T1000 (cell line): ENCODE results near the gene CXCR5.
"Not testable (repeated sequence)": the region's sequence is repeated elsewhere in the genome, so short reads cannot be mapped to it uniquely, and the experiment has no call there.

Experiments
- DNase-seq: peaks from one replicate; lab custom pipeline; 2025; ENCODE audit warnings: mixed read lengths; lab: John Stamatoyannopoulos, UW

CXCR5 gene, protein sequence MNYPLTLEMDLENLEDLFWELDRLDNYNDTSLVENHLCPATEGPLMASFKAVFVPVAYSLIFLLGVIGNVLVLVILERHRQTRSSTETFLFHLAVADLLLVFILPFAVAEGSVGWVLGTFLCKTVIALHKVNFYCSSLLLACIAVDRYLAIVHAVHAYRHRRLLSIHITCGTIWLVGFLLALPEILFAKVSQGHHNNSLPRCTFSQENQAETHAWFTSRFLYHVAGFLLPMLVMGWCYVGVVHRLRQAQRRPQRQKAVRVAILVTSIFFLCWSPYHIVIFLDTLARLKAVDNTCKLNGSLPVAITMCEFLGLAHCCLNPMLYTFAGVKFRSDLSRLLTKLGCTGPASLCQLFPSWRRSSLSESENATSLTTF

DNA sequence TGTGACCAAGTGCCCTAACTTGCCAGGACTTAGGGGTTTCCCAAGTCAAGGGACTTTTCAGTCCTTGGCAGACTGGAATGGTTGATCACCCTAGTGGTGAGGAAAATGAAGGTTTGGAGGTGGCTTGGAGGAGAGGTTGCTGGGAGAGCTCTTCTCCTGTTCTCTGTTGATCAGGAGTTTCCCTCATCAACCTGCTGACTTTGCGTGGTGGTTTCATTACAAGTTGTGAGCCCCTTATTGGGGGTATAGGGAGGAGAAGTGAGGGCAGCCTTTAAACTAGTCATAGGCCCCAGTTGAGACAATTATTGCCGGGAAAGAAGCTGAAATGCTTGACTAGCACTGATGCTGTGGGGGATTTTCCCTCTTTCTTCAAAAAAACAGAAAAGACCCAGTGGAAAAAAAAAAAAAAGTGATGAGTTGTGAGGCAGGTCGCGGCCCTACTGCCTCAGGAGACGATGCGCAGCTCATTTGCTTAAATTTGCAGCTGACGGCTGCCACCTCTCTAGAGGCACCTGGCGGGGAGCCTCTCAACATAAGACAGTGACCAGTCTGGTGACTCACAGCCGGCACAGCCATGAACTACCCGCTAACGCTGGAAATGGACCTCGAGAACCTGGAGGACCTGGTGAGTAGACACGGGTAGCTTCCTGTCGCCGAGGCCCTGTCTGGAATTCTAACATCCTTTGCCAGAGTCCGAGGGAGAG, at the start of gene CXCR5:
Gene CXCR5, plus strand, starts transcription at position 525 of the 704 bp plus-strand sequence. Its CDS starts 50 bp downstream, at position 575.
- no peak for DNase-seq

DNA sequence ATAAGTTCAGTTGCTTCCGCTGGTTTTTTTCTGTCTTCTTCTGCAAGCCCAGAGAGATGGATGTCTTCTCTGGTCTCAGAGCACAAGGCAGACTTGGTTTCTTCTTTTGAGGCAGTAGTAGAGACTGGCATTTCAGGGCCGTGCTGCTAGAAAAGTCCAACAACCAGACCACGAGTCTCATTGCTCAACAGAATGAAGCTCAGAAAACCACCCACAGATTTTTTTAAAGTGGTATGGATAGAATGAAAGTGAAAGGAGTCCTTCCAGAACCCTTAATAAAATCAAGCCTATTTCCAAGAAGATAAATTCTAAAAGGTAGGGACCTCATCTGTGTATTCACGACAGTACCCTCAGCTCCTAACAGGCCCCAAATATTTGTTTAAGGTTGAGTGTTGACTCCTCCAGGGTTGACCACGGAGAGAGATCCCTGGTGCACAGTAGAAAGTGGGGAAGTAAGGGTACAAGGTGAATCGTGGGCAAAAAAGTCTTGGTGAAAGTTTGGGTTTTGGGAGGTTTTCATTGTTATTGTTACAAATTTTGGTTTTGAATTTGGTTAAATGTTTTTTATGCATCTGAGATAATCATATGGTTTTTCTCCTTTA, 49.2 kb upstream of the CXCR5 start:
- DNase-seq = no peak

DNA sequence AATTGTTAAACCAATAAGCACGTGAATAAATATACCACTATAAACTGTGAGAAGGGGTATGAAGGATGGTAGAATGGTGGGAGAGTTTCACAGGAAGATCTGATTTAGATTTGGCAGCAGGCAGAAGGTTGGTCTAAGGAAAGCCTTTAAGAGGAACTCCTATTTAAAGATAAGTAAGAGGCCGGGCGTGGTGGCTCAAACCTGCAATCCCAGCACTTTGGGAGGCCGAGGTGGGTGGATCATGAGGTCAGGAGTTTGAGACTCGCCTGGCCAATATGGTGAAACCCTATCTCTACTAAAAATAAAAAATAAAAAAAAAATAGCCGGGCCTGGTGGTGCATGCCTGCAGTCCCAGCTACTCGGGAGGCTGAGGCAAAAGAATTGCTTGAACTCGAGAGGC, 45.8 kb upstream of the CXCR5 start:
- no peak for DNase-seq

DNA sequence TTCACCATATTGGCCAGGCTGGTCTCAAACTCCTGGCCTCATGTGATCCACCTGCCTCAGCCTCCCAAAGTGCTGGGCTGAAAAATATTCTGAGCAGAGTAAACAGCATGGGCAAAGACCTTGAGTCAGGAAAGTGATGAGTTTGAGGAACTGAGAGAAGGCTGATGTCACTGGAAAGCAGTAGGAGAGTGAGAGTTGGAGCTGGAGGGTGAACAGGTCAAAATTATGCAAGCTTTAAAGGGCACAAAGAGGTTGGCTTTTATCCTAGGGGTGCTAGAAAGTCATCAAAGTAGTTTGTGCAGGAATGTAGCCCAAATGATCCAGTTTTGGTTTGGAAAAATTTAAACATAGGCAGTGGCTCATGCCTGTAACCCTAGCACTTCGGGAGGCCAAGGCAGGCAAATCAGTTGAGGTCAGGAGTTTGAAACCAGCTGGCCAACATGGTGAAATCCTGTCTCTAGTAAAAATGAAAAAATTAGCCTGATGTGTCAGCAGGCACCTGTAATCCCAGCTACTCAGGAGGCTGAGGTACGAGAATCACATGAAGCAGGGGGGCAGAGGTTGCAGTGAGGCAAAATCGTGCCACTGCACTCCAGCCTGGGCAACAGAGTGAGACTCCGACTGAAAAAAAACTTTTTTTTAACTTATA, 44.7 kb upstream of the CXCR5 start:
- DNase-seq = no peak

DNA sequence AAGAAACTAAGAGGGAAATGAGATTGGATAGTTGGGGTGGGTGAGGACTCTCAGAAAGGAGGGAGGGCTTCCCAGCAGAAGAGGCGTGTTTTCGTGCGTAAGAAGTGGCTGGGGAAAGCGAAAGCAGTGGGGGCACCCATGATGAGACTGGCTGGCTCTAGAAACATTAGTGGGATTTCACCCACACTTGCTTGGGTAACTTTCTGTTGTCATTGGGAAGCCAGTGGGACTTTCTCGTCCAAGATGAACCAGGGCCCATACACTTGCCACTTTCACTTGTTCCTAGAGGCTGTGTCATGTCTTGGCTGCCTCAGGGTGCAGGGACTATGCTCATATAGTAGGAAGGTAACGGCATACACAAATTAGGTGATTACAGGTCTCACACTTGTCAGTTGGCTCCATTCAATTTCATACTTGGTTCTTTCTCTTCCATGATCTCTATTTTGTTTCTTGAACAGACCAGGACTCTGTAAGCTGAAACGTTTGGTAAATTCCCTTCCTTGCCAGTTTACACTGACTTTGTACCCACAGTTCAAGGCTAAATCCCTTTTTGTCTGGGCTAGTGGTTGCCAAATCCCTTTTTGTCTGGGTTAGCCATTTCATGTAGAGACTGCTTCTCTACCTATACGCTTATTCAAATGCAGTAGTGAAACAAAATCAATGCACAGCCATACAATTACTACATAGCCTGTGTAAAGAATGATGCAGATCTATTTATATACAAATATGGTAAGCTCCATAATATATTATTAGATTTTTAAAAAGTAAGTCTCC, 42.0 kb upstream of the CXCR5 start:
- DNase-seq = no peak

DNA sequence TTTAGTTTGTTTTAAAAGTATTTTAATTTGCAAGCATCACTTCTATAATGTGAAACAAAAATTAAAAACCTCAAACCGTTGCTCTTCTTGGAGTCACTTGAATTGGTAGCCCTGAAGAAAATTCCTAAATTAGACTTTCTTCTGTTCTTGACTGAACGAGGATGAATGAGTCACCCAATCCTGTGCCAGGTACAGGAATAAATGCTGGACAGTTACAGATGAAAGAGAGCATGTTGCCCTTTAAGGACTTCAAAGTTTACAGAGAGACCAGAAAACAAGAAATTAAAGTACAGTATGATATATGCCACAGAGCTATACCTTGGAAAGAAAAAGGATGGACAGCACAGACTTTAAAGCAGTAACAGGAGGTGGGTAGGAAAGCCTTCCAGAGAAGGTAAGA, 41.3 kb upstream of the CXCR5 start:
- DNase-seq = no peak

DNA sequence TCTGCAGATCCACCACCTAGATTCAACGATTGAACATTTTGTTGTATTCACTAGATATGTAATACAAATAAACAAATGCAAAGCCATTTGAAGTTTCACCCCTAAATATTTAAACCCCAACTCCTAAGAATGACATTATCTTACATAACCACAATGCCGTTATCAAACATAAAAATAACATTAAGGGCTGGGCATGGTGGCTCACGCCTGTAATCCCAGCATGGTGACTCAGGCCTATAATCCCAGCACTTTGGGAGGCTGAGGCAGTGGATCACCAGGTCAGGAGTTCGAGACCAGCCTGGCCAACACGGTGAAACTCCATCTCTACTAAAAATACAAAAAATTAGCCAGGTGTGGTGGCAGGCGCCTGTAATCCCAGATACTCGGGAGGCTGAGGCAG, 40.8 kb upstream of the CXCR5 start:
- not testable (repeated sequence) for DNase-seq

DNA sequence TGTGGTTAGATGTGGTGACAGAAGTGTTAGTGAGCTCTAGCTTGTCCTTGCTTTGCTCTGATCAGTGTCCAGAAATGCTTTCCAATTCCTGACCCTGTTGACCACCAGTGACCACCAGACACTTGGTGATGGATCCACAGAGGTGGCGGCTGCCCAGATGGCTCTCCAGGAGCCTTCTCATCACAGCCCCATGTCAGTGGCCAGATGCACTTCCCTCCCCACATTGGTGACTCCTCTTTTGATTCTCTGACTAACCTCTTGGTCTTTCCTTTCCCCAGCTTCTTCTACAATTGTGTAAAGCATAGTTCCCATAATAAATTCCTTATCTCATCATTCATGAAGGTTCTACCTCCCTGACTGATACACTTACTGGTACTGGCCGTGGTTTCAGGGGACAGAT, 40.1 kb upstream of the CXCR5 start:
- DNase-seq = no peak

DNA sequence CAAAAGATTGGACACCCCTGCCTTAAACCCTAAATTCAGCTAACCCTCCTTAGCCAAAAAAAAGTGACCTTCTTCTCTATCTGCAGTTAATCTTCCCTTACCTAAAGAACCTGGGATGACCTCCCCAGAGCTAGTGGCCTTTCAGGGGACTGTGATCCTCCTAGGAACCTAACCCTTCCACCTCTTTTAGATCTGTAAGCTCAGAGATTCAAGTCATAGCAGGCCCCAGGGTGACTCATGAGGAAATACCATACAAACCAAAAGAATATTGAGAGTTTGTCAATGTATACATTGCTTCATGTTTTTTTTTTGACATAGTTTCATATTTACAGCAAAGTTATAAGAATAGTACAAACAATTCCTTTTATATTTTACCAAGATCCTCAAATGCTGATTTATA, 38.3 kb upstream of the CXCR5 start:
- no peak for DNase-seq

DNA sequence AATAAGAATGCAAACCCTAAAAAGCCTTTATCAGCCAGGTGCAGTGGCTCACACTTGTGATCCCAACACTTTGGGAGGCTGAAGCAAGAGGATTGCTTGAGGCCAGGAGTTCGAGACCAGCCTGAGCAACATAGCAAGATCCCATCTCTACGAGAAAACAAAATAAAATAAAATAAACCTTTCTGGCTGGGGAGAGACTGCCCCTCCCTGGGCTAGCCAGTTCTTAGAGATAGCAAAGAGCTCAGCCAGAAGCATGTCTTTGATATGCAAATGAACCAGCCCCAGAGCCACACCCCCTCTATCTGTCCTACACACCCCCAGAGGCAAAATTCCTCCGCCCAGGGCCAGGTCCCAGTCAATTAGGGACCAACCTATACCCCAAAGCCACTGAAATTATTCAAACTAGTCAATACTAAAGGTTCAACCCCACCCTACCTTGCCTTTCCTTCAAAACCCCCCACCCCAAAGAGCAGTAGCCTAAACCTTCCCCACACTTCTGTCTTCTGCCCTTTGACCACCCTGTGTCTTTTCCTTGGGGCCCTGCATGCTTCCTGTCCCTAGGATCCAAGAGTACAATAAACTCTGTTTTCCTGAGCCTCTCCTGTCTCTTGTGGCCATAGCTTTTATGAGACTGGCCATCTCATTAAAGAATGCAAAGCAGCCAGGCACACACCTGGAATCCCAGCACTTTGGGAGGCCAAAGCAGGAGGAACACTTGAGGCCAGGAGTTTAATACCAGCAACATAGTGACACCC, 37.3 kb upstream of the CXCR5 start:
- DNase-seq = no peak

DNA sequence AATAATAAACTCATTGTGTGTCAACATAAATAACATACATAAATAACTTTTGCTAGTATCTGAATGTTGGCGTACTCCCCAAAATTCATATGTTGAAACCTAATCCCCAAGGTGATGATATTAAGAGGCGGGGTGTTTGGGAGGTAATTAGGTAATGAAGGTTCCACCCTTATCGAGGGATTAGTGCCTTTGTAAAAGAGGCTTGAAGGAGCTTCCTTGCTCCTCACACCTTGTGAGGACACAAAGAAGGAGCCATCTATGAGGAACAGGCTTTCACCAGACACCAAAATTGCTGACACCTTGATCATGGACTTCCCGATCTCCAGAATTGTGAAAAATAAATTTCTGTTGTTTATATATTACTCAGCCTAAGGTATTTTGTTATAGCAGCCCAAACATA, 33.9 kb upstream of the CXCR5 start:
- no peak for DNase-seq

DNA sequence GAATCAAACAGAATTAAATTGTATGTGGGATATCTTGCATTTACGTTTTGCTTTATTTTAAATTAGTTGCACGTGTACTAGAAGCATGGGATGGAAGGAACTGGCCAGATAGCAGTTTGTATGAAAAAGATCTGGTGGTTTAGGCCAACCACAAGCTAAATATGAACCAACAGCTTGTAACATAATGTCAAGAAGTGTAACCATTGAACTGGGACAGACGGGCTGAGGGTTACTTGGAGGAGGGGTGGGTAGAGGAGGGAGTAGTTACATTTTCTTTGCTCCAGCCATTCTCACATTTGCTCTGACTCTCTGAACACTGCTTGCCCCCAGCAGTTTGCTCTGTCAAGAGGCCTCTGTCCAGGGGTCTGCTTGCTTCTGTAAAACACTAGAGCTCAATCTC, 31.7 kb upstream of the CXCR5 start:
- DNase-seq = no peak

DNA sequence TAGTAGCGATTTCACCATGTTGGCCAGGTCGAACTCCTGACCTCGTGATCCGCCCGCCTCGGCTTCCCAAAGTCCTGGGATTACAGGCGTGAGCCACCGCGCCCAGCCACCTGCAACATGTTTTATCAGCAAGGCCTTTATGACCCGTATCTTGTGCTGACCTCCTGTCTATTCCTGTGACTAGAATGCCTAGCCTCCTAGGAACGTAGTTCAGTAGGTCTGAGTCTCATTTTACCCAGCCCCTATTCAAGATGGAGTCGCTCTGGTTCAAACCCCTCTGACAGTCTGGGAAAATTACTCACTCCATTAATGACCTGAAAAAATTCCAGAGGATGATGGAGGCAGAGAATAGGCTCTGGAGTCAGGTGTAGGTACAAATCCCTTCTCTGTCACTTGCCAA, 30.0 kb upstream of the CXCR5 start:
- DNase-seq = no peak

DNA sequence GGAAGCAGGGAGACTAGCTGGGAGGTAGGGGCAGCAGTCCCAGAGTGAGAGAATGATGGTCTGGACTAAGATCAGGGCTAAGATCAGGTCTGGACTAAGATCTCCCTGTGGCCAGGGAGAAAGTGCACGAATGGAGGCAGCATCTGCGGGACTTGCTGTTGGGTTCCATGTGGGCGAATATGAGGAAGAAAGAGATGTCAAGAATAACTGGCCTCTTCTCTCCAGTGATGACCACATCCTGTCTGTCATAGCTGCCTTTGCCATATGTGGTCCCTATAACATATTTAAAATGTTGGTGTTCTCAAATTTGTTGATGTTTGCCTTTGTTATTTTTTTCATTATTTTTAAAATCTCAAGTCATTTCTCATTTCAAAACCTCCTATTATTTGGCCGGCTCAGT, 27.4 kb upstream of the CXCR5 start:
- no peak for DNase-seq

DNA sequence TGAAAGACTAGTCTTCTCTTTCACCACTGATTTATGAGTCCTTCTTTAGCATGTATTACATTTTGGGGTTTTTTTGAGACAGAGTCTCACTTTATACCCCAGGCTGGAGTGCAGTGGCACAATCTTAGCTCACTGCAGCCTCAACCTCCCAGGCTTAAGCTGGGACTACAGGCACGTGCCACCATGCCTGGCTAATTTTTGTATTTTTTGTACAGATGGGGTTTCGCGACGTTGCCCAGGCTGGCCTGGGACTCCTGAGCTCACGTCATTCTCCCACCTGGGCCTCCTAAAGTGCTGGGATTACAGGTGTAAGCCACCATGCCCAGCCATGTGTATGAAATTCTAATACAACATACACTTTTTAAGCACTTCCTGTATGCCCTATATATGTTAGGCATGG, 26.3 kb upstream of the CXCR5 start:
- no peak for DNase-seq

DNA sequence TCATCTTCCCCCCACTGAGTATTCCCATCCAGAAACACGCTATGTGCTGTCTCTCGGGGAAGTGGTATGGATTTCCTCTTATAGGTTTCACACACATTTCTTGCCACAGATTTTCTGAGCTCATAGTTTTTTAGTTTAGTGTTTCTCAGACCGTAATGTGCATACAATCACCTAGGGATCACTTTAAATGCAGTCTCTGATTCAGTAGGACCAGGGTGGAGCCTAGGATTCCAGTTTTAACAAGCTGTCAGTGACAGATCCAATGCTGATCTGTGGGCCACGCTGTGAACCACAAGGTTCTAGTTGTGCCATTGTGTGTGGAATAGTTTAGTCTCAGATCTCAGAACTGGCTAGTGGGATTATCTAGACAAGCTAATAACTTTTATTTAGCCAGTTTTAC, 23.7 kb upstream of the CXCR5 start:
- DNase-seq = no peak

DNA sequence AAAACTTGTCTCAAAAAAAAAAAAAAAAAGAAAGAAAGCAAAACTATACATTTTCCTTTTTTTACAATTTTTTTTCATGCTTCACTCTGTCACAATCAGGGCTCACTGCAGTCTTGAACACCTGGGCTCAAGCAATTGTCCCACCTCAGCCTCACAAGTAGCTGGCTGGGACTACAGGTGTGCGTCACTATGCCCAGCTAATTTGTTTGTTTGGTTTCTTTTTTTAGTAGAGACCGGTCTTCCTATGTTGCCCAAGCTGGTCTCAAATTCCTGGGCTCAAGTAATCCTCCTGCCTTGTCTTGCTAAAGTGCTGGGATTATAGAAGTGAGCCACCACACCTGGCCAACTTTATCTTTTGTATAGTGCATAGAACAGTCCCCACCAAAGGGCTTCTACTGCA, 15.0 kb upstream of the CXCR5 start:
- no peak for DNase-seq

DNA sequence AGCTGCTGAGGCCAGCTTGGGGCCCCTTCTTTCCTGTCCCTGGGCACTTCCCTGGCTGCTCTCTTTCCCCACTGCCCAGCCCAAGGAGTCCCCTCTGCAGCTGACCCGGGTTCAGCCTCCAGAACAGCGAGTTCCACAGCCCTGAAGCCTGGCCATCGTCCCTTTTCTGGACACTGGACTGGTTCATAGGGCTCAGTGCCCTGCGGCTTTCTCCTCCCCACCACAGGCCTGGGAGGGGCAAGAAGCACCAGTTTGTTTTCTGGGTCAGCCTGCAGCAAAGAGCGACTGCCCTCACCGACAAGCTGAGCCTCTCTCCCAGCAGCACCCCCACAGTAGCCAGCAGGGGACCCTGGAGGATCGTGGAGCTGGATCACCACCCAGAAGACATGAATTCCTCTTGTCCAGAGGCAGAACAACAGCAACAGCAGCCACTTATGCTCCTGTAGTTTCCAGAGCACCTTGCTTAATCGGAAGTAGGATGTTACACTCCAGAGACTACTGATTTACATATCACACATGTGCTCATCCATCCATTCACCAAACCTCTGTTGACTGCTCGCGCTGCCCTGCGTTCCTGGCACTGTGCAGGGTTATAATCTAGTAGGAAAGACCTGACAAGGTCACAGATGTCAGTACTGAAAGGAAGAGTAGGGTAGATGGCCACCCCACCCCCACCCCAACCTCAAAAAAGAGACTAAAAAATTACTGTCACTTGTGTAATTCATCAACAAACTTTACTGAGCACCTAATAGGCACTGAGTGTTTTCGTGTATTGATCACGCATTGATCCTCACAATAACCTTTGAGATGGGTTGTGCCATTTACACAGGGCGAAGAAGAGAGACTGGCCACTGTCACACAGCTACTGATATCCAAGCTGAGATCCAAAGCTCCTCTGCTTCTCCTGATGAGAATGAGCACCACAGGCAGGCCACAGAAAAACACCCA, 13.0 kb upstream of the CXCR5 start:
- DNase-seq = no peak

DNA sequence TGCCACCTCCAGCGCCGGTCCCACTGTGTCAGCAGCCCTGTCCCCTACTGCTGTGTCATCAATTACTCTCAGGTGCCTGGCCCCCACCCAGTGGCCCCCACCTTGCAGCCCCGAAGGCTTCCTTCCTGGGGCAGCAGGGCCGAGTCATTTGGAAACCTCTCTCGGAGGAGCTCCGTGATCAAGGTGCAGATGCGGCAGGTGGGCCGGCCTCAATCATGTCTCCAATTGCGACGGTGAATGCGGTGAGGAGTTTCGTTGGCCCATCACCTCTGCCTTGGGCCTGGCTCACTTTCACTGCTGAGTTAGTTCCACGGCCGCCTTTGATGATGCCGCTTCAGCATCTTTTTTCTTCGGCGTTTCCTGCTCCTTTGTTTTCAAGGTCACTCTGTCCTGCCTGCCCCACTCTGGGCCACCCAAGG, 11.3 kb upstream of the CXCR5 start:
- no peak for DNase-seq

DNA sequence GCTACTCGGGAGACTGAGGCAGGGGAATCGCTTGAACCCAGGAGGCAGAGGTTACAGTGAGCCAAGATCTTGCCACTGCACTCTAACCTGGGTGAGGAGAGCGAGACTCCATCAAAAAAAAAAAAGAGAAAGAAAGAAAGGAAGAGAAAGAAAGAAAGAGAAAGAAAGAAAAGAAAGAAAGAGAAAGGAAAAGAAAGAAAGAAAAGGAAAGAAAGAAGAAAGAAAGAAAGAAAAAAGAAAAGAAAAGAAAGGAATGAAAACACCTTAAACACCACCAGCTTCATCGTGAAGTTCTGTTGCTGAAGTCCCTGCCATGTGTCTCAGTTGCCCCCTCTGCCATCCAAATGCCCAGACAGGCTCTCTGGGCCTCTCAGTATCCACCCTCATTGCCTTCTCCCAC, 9.9 kb upstream of the CXCR5 start:
- DNase-seq = no peak
